ENCODE measurements around the gene SPDYE1.
"Not testable (repeated sequence)": the region's sequence is repeated elsewhere in the genome, so short reads cannot be mapped to it uniquely, and the experiment has no call there.

DNA sequence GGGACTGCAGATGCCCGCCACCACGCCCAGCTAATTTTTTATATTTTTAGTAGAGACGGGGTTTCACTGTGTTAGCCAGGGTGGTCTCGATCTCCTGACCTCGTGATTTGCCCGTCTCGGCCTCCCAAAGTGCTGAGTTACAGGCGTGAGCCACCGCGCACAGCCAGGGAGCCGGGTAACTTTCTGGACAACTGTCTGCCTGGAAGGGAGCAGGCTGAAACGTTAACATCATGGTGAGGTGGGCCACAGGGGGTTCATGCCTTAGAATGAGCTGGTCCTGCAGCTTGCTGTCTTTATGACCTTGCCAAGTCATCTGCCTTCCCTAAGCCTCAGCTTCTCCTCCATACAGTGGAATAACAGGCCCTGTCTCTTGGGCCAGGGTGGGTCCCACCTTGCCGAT, 33.6 kb downstream of the SPDYE1 start:
- TF ChIP-seq, protein P1, sequence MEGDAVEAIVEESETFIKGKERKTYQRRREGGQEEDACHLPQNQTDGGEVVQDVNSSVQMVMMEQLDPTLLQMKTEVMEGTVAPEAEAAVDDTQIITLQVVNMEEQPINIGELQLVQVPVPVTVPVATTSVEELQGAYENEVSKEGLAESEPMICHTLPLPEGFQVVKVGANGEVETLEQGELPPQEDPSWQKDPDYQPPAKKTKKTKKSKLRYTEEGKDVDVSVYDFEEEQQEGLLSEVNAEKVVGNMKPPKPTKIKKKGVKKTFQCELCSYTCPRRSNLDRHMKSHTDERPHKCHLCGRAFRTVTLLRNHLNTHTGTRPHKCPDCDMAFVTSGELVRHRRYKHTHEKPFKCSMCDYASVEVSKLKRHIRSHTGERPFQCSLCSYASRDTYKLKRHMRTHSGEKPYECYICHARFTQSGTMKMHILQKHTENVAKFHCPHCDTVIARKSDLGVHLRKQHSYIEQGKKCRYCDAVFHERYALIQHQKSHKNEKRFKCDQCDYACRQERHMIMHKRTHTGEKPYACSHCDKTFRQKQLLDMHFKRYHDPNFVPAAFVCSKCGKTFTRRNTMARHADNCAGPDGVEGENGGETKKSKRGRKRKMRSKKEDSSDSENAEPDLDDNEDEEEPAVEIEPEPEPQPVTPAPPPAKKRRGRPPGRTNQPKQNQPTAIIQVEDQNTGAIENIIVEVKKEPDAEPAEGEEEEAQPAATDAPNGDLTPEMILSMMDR (IDR thresholded peaks at IDR 0.05) = not testable (repeated sequence)
- TF ChIP-seq POLR2A (IDR thresholded peaks at IDR 0.05) = not testable (repeated sequence)

All from ovary (tissue), 3 donors.